Tibial nerve (tissue), 4 donors: ENCODE results near the gene DOK7. TPM values are rescaled to one million over a fixed set of nuclear protein-coding genes. Genes with fewer than 3 reads are reported as not detected.

Experiments used
- DNase-seq, 2 donors: peaks; one replicate each; pipeline ENCODE4 v3.0.0-alpha.2; 2019; ENCODE audit warnings: low spot score in 2 of 2
- H3K27ac ChIP-seq, 4 donors: fragments of 200-600 bp; sonication (generic) in 3 of 4; one replicate each; pipeline ENCODE4 v1.5.1; 2017 to 2019; ENCODE audit warnings: mild to moderate bottlenecking in 1 of 4
- H3K27me3 ChIP-seq, 2 donors: fragments of 200-600 bp; sonication (generic) in 1 of 2; one replicate each; pipeline versions ENCODE4 v1.5.1 to v1.6.0; 2017 to 2019
- H3K36me3 ChIP-seq, 3 donors: fragments of 200-600 bp; sonication (generic); one replicate each; pipeline ENCODE4 v1.5.1; 2018 to 2019
- H3K4me1 ChIP-seq, 4 donors: fragments of 200-600 bp; sonication (generic) in 3 of 4; one replicate each; pipeline ENCODE4 v1.5.1; 2017 to 2019
- H3K4me3 ChIP-seq, 4 donors: fragments of 200-600 bp; sonication (generic) in 3 of 4; one replicate each; pipeline ENCODE4 v1.5.1; 2017 to 2019; ENCODE audit warnings: mild to moderate bottlenecking in 1 of 4, moderate library complexity in 1 of 4
- H3K9me3 ChIP-seq, 4 donors: fragments of 200-600 bp; sonication (generic) in 3 of 4; one replicate each; pipeline ENCODE4 v1.5.1; 2017 to 2019
- CTCF ChIP-seq, 5 experiments: fragments of 200-600 bp in 3 of 5; fragments of 450-650 bp in 2 of 5; sonication (generic) in 3 of 5; IDR thresholded peaks; one replicate each; pipeline ENCODE4 v1.5.1; 2016 to 2019; ENCODE audit warnings: antibody characterized with exemption in 5 of 5, mild to moderate bottlenecking in 3 of 5, moderate library complexity in 2 of 5
- EP300 ChIP-seq, 2 donors: sonication (generic); formaldehyde crosslinking; IDR thresholded peaks; one replicate each; pipeline ENCODE4 v1.6.1; 2017; ENCODE audit warnings: antibody characterized with exemption in 2 of 2, mild to moderate bottlenecking in 1 of 2
- POLR2A ChIP-seq, 2 donors: fragments of 450-650 bp; IDR thresholded peaks; one replicate each; pipeline ENCODE4 v1.6.1; 2017; ENCODE audit warnings: antibody characterized with exemption in 2 of 2, mild to moderate bottlenecking in 2 of 2, moderate library complexity in 2 of 2
- WGBS, 2 donors: methylation state at CpG; one replicate each; pipeline ENCODE4 v1.1.5; 2018; 5-methylcytosine and 5-hydroxymethylcytosine counted together
- total RNA-seq, 4 donors: library from RNA; depleted of rRNA; stranded (reverse); fragments of >200 nt; gene quantifications; one replicate each; pipeline ENCODE4 v1.1.0, GENCODE V29; 2016

DOK7 gene
- total RNA-seq, 4 donors from 2014 or later: 0.66 TPM; not detected in 3

GRCh38 chr4:3491681-3492405, 28.7 kb downstream of the DOK7 start:
- no peak for DNase-seq
- Histone ChIP-seq H3K27me3 (peaks cover 3 to 94% of the 10 kb centered on the region in 2 donors), H3K4me3 (no peak overlapping the region), H3K9me3 (no peaks in the 10 kb centered on the region), H3K36me3 (no peaks in the 10 kb centered on the region), H3K4me1 (no peaks in the 10 kb centered on the region), H3K27ac (no peak overlapping the region)
- no peak for TF ChIP-seq POLR2A (IDR thresholded peaks at IDR 0.05)
- no peak for TF ChIP-seq EP300 (IDR thresholded peaks at IDR 0.05)
- TF ChIP-seq CTCF (IDR thresholded peaks at IDR 0.05): no peak
- WGBS, 2 donors: 52 to 65% methylated on average over 13 to 17 of the region's 17 CpGs

GRCh38 chr4:3492741-3493719, 29.9 kb downstream of the DOK7 start:
- TF ChIP-seq POLR2A (IDR thresholded peaks at IDR 0.05) (no peak), EP300 (IDR thresholded peaks at IDR 0.05) (no peak), CTCF (IDR thresholded peaks at IDR 0.05) (no peak)
- Histone ChIP-seq H3K27ac (no peak overlapping the region), H3K9me3 (no peaks in the 10 kb centered on the region), H3K4me1 (no peaks in the 10 kb centered on the region), H3K27me3 (peaks cover 3 to 83% of the 10 kb centered on the region in 2 donors), H3K4me3 (no peak overlapping the region), H3K36me3 (peaks cover 0 to 11% (median 0%) of the 10 kb centered on the region in 3 donors)
- WGBS, 2 donors: 70 to 74% methylated on average over 39 to 41 of the region's 55 CpGs
- no peak for DNase-seq

- peaks cover 3 to 75% of the 10 kb centered on the region in 2 donors for H3K27me3 ChIP-seq
- WGBS, 2 donors: 33 to 49% methylated on average over 14 to 19 of the region's 20 CpGs
- TF ChIP-seq EP300 (IDR thresholded peaks at IDR 0.05) (no peak), POLR2A (IDR thresholded peaks at IDR 0.05) (no peak), CTCF (IDR thresholded peaks at IDR 0.05) (no peak)
- H3K4me3 ChIP-seq: no peak overlapping the region
- no peaks in the 10 kb centered on the region for H3K9me3 ChIP-seq
- peaks cover 0 to 12% (median 0%) of the 10 kb centered on the region in 3 donors for H3K36me3 ChIP-seq
- no peaks in the 10 kb centered on the region for H3K4me1 ChIP-seq
- no peak overlapping the region for H3K27ac ChIP-seq
- DNase-seq: no peak
Observed at GRCh38 chr4:3493720-3494461, 30.8 kb downstream of the DOK7 start.

GRCh38 chr4:3494462-3494871, 31.4 kb downstream of the DOK7 start:
- H3K27me3 ChIP-seq: peaks cover 3 to 69% of the 10 kb centered on the region in 2 donors
- H3K4me1 ChIP-seq: no peaks in the 10 kb centered on the region
- TF ChIP-seq POLR2A (IDR thresholded peaks at IDR 0.05): no peak
- no peak for TF ChIP-seq EP300 (IDR thresholded peaks at IDR 0.05)
- TF ChIP-seq CTCF (IDR thresholded peaks at IDR 0.05): no peak
- H3K27ac ChIP-seq: no peak overlapping the region
- no peak for DNase-seq
- WGBS, 2 donors: 22 to 28% methylated on average over 13 to 14 of the region's 15 CpGs
- no peaks in the 10 kb centered on the region for H3K9me3 ChIP-seq
- no peak overlapping the region for H3K4me3 ChIP-seq
- peaks cover 0 to 18% (median 0%) of the 10 kb centered on the region in 3 donors for H3K36me3 ChIP-seq
